Dendritic cell treated with granulocyte-macrophage colony-stimulating factor and Interleukin-4, amounts not matched to agents 40 ng/mL and 50 ng/mL, for 4 days (primary cell): ENCODE measurements around the gene FOXC2.
A peak's percentile ranks its signal among the peaks of the same experiment; 100 is the strongest.

Experiments used
- H3K27ac Mint-ChIP-seq: one replicate; pipeline ENCODE4 v1.8.0; 2022; ENCODE audit warnings: mild to moderate bottlenecking, mixed read lengths
- H3K27me3 Mint-ChIP-seq: one replicate; pipeline ENCODE4 v1.8.0; 2022; ENCODE audit warnings: mild to moderate bottlenecking, mixed read lengths
- H3K36me3 Mint-ChIP-seq: one replicate; pipeline ENCODE4 v1.8.0; 2022; ENCODE audit warnings: low read depth, mixed read lengths
- H3K4me1 Mint-ChIP-seq: one replicate; pipeline ENCODE4 v1.8.0; 2022; ENCODE audit warnings: low read depth, mixed read lengths
- H3K4me3 Mint-ChIP-seq: one replicate; pipeline ENCODE4 v1.8.0; 2022; ENCODE audit warnings: mild to moderate bottlenecking, moderate library complexity, mixed read lengths
- H3K9me3 Mint-ChIP-seq: one replicate; pipeline ENCODE4 v1.8.0; 2022; ENCODE audit warnings: mixed read lengths
- intact Hi-C: fragments of 100-400 bp; cut with micrococcal nuclease; formaldehyde crosslinking; loops from one replicate; pipeline ENCODE4 v1.15.0; 2022

The FOXC2 gene

GRCh38 chr16:86568677-86569623, 2.3 kb downstream of the FOXC2 start:
- Mint-ChIP-seq H3K4me3 (no peak overlapping the region), H3K9me3 (no peaks in the 10 kb centered on the region), H3K36me3 (no peaks in the 10 kb centered on the region), H3K4me1 (peaks cover 2% of the 10 kb centered on the region), H3K27ac (no peak overlapping the region), H3K27me3 (peaks cover 86% of the 10 kb centered on the region)
- intact Hi-C loops, result no loop called here

- intact Hi-C loops, result no loop called here
- peaks cover 86% of the 10 kb centered on the region for H3K27me3 Mint-ChIP-seq
- H3K9me3 Mint-ChIP-seq, result no peaks in the 10 kb centered on the region
- H3K36me3 Mint-ChIP-seq, result no peaks in the 10 kb centered on the region
- no peak overlapping the region for H3K4me3 Mint-ChIP-seq
- H3K4me1 Mint-ChIP-seq, result no peaks in the 10 kb centered on the region
- no peak overlapping the region for H3K27ac Mint-ChIP-seq
Observed at GRCh38 chr16:86569701-86570447, 3.2 kb downstream of the FOXC2 start.

- peaks cover 1% of the 10 kb centered on the region for H3K4me1 Mint-ChIP-seq
- H3K4me3 Mint-ChIP-seq, result no peak overlapping the region
- intact Hi-C loops, result no loop called here
- H3K36me3 Mint-ChIP-seq, result no peaks in the 10 kb centered on the region
- H3K27ac Mint-ChIP-seq, result no peak overlapping the region
- no peaks in the 10 kb centered on the region for H3K9me3 Mint-ChIP-seq
- H3K27me3 Mint-ChIP-seq, result peaks cover 86% of the 10 kb centered on the region
Observed at GRCh38 chr16:86570558-86571529, 4.2 kb downstream of the FOXC2 start.

GRCh38 chr16:86571530-86571915, 4.9 kb downstream of the FOXC2 start:
- H3K9me3 Mint-ChIP-seq, result no peaks in the 10 kb centered on the region
- no peak overlapping the region for H3K4me3 Mint-ChIP-seq
- H3K36me3 Mint-ChIP-seq, result no peaks in the 10 kb centered on the region
- H3K27me3 Mint-ChIP-seq, result peaks cover 88% of the 10 kb centered on the region
- intact Hi-C loops, result no loop called here
- H3K27ac Mint-ChIP-seq, result no peak overlapping the region
- peaks cover 8% of the 10 kb centered on the region for H3K4me1 Mint-ChIP-seq

GRCh38 chr16:86572041-86572521, 5.5 kb downstream of the FOXC2 start:
- Mint-ChIP-seq H3K36me3 (no peaks in the 10 kb centered on the region), H3K4me1 (peaks cover 9% of the 10 kb centered on the region), H3K4me3 (no peak overlapping the region), H3K27me3 (peaks cover 91% of the 10 kb centered on the region), H3K27ac (no peak overlapping the region), H3K9me3 (no peaks in the 10 kb centered on the region)
- intact Hi-C loops, result no loop called here

- H3K4me1 Mint-ChIP-seq, result peaks cover 9% of the 10 kb centered on the region
- no peaks in the 10 kb centered on the region for H3K36me3 Mint-ChIP-seq
- H3K27me3 Mint-ChIP-seq, result peaks cover 91% of the 10 kb centered on the region
- no peaks in the 10 kb centered on the region for H3K9me3 Mint-ChIP-seq
- intact Hi-C loops, result no loop called here
- no peak overlapping the region for H3K27ac Mint-ChIP-seq
- no peak overlapping the region for H3K4me3 Mint-ChIP-seq
Observed at GRCh38 chr16:86572606-86573005, 6.0 kb downstream of the FOXC2 start.

- no peak overlapping the region for H3K4me3 Mint-ChIP-seq
- intact Hi-C loops, result no loop called here
- no peaks in the 10 kb centered on the region for H3K9me3 Mint-ChIP-seq
- peaks cover 94% of the 10 kb centered on the region for H3K27me3 Mint-ChIP-seq
- no peaks in the 10 kb centered on the region for H3K36me3 Mint-ChIP-seq
- H3K27ac Mint-ChIP-seq, result no peak overlapping the region
- peaks cover 9% of the 10 kb centered on the region for H3K4me1 Mint-ChIP-seq
Observed at GRCh38 chr16:86573215-86573614, 6.6 kb downstream of the FOXC2 start.

- intact Hi-C loops, result no loop called here
- no peaks in the 10 kb centered on the region for H3K9me3 Mint-ChIP-seq
- H3K36me3 Mint-ChIP-seq, result no peaks in the 10 kb centered on the region
- H3K4me1 Mint-ChIP-seq, result peaks cover 13% of the 10 kb centered on the region
- no peak overlapping the region for H3K27ac Mint-ChIP-seq
- H3K27me3 Mint-ChIP-seq, result peaks cover 95% of the 10 kb centered on the region
- no peak overlapping the region for H3K4me3 Mint-ChIP-seq
Observed at GRCh38 chr16:86573646-86574508, 7.2 kb downstream of the FOXC2 start.

GRCh38 chr16:86574646-86575045, 8.0 kb downstream of the FOXC2 start:
- H3K27me3 Mint-ChIP-seq, result peaks cover 94% of the 10 kb centered on the region
- peaks cover 13% of the 10 kb centered on the region for H3K4me1 Mint-ChIP-seq
- intact Hi-C loops, result no loop called here
- no peak overlapping the region for H3K4me3 Mint-ChIP-seq
- no peak overlapping the region for H3K27ac Mint-ChIP-seq
- no peaks in the 10 kb centered on the region for H3K9me3 Mint-ChIP-seq
- H3K36me3 Mint-ChIP-seq, result no peaks in the 10 kb centered on the region

- Mint-ChIP-seq H3K27me3 (peaks cover 94% of the 10 kb centered on the region), H3K4me3 (no peak overlapping the region), H3K4me1 (peaks cover 13% of the 10 kb centered on the region), H3K27ac (no peak overlapping the region), H3K9me3 (no peaks in the 10 kb centered on the region), H3K36me3 (no peaks in the 10 kb centered on the region)
- intact Hi-C loops, result no loop called here
Observed at GRCh38 chr16:86575095-86575685, 8.6 kb downstream of the FOXC2 start.

- Mint-ChIP-seq H3K27ac (no peak overlapping the region), H3K9me3 (no peaks in the 10 kb centered on the region), H3K27me3 (peaks cover 96% of the 10 kb centered on the region), H3K4me3 (peak overlapping the region; percentile 51), H3K4me1 (peaks cover 13% of the 10 kb centered on the region), H3K36me3 (no peaks in the 10 kb centered on the region)
- intact Hi-C loops, result no loop called here
Observed at GRCh38 chr16:86575754-86576557, 9.3 kb downstream of the FOXC2 start.
